NCI-H146 treated with DMSO at 0.1 percent for 48 hours (cell line): ENCODE results near the gene CENPA.
"Not testable (repeated sequence)": the region's sequence is repeated elsewhere in the genome, so short reads cannot be mapped to it uniquely, and the experiment has no call there.

ENCODE experiments used
- DNase-seq: peaks from one replicate; lab custom pipeline; 2025; ENCODE audit not compliant: unreplicated experiment; lab: John Stamatoyannopoulos, UW

Gene CENPA

DNA sequence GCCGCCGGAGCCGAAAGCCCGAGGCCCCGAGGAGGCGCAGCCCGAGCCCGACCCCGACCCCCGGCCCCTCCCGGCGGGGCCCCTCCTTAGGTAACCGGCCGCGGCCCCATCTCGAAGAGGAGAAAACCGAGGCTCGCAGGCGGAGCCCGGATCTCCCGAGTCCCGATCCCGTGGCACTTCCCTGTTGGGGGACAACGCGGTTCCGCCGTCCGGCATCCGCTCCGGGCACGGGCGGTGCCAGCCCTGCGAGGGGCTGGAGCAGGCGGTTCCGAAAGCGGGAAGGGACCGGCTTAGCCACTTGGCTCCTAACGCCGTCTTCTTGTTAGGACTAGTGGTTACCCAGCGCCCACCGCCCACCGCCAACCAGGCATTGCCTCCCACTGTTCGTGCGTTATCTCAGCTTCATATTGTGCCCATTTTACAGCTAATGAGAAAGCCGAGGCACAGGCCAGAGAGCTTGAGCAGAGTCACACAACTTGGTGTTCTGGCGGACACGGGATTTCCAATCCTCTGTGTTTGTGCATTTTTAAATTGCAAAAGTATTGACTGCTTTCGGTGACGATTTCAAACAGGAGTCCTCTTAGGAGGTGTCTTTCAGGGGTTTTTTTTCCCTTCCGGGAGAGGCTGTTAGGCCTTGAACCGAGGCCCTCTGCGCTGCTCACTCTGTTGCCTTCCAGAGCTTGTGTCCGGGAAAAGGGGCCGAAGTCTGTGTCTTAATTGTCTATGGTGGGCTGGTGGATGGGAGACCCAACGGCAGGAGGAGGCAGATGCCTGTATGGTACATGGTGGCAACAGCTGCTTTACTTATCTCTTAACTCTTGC, 562 bp downstream of the CENPA start:
- DNase-seq = peak; percentile 16

DNA sequence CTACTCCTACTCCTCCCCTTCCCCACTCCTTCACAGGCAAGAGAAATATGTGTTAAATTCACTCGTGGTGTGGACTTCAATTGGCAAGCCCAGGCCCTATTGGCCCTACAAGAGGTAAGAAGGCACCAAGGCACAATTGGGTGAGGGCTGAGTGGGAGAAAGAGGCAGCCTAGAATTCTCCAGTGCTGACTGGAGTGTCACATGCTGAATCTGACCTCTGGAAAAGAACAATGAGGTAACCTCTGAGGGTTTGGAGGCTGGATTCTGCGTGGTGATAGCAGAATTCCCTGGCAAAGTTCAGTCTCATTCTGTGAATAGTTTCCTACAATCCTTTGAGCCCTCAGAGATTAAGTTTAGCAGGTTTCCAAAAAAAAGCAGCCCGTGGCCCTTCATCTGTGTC, 6.9 kb downstream of the CENPA start:
- no peak for DNase-seq

DNA sequence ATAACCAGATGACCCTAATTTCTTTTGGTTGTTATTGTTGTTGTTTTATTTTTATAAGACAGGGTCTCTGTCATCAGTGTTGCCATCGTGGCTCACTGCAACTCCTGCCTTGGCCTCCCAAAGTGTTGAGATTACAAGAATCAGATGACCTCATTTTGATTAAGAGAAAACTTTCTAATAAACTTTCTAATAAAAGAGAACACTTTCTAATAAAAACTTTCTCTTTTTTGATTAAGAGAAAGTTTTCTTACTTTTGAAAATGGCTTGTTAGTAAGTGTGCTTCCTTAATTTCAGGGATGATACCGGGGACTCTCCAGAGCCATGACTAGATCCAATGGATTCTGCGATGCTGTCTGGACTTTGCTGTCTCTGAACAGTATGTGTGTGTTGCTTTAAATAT, 7.7 kb downstream of the CENPA start:
- DNase-seq = no peak

DNA sequence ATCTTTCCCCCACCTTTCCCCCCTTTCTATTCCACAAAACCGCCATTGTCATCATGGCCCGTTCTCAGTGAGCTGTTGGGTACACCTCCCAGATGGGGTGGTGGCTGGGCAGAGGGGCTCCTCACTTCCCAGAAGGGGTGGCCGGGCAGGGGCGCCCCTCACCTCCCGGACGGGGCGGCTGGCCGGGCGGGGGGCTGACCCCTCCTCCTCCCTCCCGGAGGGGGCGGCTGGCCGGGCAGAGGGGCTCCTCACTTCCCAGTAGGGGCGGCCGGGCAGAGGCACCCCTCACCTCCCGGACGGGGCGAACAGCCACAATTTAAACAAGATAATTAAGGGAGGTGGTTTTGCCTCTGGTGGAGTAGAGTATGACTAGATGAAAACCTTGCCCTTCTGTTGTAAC, 9.3 kb downstream of the CENPA start:
- not testable (repeated sequence) for DNase-seq

DNA sequence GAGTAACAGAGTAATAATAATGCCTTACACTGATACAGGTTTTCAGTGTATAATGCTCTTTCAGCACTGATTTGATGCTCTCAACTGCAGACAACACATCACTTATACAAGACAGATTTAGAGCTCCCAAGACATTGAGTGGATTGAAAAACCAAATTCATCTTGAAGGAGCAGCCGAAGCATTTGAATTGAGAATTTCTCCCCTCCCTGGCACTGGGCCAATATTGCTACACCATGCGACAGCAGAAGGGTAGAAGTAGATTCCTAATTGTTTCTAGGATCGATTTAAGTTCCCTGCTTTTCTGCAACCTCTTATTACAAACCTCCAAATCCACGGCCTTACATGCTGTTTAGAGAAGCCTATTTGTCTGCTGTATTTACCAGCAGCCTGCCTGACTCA, 15.5 kb downstream of the CENPA start:
- no peak for DNase-seq

DNA sequence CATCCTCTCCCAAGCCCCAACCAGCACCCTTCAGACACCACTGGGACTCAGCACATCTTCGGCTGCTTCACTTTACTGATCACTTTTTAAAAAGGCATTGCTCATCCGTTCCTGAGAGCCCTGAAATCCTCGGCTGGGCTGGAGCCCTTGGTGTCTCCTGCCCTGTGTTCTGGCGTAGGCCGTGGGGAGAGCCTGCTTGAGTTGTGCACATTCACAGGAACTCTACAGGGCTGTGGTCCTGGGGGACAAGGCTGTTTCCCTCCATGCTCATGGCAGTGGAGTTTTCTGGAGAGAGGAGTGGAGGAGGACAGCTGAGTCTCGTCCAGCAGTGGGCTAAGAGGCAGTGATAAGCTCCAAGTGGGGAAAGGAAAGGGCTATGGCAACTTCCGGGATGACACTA, 15.9 kb downstream of the CENPA start:
- no peak for DNase-seq

DNA sequence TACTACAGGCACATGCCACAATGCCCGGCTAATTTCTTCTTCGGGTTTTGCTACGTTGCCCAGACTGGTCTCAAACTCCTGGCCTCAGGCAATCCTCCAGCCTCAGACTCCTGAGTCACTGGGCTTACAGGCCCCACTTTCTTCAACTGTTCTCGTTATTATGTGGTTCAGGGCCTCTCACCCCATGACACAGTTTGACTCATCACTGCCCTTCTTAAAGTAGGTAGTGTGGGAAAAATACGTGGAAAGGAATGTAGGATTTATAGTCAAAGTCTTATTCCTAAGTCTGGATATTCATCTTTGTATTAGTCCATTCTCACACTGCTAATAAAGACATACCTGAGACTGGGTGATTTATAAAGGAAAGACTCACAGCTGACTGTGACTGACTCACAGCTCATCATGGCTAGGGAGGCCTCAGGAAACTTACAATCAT, 19.4 kb downstream of the CENPA start:
- DNase-seq = no peak

DNA sequence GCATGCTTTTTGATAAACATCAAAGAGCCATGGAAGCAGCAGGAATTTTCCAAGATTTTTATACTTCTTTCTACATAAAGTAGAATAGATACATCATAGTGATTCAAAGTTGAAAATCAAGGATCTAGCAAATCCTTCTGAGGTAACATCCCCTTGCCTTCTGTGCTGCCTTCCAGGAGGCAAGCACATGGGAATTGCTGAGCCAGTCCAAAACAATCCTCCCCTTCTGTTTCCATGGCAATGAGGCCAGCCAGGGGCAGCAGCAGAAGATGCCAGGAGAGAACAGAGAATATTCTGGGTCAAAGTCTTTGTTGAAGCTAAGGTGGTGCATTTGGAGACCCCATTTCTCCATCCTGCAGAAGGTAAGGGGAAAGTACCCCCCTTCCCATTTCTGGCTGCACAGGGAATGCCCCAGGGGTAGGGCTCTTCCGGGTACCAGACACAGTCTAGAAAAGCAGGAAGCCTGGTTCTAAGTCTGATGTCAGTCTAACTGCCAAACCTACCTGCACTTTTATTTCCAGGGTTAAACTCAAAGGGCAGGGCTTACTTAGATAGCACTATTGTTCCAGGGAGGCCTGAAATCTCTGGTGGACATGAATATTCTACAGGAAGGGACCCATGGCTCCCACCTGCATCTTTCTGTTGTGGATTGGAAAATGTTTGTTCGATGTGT, 22.1 kb downstream of the CENPA start:
- no peak for DNase-seq

DNA sequence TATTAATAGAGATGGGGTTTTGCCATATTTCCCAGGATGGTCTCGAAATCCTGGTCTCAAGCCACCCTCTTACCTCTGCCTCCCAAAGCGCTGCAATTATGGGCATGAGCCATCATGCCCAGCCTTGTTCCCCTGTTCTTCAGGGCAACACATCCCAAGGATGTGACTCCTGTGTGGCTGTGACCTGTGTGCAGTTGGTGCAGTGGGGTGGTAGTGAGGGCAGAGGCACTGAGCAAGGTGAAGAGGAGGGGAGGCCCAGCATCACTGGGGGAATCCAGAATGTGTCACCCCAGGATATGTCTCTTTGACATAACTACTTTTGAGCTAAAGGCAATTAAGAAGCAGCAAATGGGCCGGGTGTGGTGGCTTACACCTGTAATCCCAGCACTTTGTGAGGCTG, 23.4 kb downstream of the CENPA start:
- no peak for DNase-seq

DNA sequence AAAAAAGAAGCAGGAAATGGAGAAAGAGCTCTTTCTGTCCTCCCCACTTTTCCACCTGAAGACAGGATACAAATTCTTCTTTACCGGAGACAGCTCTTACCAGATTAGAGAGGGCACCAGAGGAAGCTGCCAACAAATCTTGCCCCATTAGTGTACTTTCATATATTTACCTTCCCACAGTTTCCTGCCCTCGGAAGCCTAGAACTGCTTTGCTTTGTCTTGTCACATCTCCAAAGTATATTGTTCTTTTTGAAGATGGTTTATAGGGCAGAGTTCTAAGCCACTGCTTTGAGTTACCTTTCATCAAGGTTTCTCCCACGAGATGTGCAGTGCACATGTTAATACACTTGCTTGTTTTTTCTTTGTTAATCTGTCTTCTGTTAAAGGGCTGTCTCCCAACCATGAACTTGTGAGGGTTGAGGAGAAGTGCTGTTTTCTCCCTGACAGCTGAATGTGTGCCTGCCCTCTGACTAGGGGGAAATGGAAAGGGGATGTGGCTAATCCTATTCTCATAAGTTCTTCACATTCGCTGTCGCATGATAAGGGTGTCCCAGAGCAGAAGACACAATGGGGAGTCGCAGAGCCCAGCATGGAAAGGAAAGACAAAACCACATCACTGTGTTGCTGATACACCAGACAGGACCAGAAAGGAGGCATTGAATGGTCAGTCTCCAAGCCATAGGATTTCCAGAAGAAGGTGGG, 24.2 kb downstream of the CENPA start:
- no peak for DNase-seq

DNA sequence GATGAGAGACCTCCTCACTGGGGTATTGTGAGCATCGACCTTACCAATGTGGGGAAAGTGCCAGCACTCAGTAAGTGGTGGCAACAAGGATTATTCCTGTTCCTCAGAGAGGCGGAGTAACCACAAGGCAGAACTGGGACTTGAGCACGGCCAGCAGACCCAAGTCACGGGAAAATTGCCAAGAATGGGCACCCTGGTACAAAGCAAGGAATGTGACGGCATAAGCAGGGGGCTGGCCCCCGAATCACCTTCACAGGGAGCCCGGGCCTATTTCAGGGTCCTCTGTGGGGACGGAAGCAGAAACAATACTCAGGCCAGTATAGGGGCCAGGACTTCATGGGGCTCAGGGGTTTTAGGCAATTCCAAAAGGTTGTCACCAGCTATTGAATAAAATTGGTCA, 25.4 kb downstream of the CENPA start:
- DNase-seq = no peak

DNA sequence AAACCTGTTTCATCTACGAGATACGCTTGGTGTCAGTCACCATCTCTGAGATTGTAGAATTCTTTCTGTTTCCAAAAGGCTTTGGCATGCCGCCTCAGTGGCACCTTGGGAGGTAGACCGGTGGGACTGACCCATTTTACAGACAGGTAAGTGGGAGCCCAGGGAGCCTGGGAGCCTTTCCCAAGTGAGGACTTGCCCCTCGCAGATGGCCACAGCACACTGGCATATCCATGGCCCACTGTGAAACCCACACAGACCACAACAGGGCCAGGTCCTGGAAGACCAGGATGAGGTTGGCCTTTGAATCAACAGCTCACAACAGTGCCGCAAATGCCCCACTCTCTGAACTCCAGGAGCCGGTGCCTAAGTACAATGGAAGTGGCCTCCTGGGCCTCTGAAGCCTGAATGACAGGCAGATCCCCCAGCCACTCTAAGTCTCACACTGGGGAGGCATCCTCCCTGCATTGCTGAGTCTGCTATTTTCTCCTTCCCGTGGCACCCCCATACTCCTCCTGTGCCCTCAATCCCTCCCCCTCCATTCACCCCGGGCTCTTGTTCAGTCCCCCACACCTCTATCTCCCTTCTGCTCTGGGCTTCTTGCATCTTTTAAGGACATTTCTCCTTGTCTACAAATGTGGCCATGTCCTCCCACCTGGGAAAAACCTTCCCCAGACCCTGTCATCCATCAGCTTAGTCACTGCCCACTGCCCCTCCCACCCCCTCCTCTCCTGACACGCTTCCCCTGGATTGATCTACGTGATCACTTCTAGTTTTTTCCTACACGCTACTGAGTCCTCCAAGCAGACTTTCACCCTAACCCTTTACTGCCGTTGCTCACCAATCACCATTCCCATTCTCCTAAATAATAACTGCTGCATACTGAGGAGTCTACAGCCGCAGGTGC, 26.2 kb downstream of the CENPA start:
- no peak for DNase-seq

DNA sequence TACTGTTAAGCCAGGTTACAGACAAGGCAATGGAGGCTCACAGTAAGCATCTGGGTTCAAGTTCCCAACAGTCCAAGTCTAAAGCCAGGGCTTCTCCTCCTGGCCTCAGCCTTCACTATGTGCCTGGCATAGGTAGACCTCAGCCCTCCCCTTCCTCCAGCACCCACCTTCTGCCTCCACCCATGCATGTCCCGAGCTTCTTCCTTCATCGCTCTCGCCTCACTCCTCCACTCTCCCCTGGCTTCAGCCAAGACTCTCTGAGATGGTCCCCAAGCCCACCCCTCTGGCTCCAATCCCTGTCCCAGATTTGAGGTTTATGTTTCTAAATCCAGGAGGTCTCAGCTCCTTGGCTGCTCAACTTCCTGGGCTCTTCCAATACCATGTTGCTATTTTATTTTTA, 26.9 kb downstream of the CENPA start:
- no peak for DNase-seq

DNA sequence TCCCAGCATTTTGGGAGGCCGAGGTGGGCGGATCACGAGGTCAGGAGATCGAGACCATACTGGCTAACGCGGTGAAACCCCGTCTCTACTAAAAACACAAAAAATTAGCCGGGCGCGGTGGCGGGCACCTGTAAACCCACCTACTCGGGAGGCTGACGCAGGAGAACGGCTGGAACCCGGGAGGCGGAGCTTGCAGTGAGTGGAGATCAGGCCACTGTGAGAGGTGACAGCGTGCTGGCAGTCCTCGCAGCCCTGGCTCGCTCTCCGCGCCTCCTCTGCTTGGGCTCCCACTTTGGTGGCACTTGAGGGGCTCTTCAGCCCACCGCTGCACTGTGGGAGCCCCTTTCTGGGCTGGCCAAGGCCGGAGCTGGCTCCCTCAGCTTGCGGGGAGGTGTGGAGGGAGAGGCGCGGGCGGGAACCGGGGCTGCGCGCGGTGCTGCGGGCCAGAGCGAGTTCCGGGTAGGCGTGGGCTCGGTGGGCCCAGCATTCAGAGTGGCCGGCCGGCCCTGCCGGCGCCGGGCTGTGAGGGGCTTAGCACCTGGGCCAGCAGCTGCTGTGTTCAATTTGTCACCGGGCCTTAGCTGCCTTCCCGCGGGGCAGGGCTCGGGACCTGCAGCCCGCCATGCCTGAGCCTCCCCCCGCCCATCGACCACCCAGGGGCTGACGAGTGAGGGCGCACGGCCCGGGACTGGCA, 28.4 kb downstream of the CENPA start:
- DNase-seq = not testable (repeated sequence)

DNA sequence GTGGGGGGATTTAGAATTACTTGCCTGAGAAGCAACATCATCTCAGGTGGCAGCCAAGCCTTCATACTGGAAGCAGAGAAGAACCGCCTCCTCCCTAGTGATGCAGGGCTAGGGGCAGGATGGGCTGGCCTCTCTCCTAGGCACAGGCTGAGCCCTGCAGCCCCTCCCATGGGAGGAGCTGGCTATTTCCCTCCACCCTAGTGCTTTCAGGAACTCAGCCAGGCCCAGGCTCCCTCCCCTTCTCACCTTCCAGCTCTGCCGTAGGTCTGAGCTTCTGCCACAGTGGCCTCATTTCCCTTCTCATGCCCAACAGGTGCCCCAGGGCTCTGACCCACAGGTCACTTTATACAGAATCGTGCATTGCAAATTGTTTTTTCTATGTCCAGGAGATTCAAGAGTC, 31.0 kb downstream of the CENPA start:
- DNase-seq = no peak

DNA sequence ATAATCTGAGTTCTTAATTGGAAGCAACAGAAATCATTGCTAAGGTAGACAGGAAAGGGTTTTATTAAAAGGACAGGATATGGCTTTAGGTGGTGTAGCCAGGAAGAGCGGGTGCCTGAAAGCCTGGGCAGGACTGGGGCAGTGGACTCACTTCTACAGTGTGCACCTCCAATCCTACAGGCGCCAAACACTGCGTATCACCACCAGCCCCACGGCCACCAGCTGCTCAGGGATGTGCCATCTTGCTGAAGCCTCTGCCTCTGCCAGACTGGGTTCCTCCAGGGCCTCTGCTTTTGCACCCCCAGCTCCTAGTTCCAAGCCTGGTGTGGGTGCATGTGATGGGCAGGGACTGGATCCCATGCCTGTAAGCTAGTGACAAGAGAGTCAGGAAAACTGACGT, 32.4 kb downstream of the CENPA start:
- no peak for DNase-seq

DNA sequence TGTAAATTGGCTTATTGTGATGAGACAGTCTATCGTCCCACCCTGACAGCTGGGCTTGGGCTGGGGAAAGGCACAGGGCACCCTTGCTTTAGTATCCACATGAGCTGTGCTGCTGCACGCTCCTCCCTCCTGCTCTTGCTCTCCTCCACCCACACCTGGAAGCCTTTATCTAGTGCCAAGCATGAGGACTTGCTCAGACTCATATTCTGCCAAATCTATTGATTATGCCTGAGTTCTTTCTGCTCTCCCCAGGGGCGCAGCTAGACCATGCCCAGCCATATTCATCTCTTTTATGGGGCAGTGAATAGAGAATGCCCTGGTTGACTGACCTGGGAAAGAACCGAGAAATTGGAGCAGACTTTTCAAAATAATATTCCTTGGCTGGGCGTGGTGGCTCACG, 33.1 kb downstream of the CENPA start:
- DNase-seq = no peak

DNA sequence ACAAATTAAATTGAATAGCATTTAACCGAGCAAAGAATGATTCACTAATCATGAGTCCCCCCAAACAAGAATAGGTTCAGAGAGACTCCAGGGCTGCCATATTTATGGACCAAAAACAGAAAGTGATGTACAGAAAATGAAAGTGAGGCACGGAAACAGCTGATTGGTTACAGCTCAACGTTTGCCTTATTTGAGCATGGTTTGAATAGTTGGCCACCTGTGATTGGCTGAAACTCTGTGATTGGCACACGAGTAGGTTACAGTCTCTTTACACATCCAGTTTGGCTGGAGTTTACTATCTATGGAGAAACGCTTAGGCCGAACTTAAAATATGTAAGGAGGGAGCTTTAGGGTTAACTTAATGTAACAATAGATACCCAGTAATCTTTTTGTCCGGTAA, 35.1 kb downstream of the CENPA start:
- DNase-seq = no peak

DNA sequence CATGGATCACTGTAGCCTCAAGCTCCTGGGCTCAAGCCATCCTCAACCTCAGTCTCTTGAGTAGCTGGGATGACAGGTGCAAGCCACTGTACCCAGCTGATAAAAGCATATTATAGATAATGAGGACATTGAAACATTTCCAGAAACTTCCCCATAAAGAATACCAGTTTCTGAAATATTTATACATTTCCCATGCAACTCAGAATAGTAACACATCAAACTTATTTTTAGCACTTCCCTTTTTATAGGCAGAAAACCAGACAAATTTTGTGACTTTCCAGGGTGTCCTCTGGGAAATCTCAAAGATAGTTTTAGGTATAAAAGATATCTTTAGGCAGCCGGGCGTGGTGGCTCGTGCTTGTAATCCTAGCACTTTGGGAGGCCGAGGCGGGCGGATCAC, 37.0 kb downstream of the CENPA start:
- DNase-seq = no peak

DNA sequence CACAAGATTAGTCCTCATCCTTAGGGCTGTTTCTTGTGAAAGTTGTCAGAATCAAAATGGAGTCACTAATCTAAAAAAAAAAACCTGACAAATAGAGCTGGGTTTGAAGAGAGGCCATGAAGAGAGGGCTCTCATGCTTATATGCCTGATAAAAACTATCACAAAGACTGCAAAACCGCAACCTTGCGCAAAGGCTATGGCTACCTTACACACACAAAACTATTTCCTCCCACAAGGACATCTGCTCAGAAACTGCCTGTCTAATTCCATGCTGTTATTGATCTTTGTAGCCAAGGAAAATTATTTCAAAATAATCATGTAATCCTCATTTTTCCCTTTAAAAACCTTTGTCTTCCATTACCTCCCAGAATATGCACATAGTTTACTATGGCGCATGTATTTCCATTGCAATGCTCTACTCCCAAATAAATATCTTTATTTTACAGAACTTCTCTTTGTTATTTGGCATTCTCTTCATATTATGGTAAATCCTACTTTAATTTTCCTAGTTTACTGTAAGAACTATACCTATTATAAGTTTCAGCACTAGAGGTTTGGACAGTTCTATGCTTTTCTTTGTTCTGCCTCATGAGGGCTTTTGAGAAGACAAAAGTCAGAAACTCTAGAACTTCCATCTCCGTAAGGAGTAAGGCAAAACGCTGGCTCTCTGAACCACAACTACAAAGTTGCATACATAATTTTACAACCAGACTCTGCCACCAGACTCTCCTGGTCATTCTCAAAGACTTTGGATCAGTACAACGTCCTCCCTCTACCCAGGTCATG, 52.5 kb downstream of the CENPA start:
- DNase-seq = no peak
